Measurements from ENCODE around the gene ATF7. TPM values are rescaled to one million over a fixed set of nuclear protein-coding genes. Genes with fewer than 3 reads are reported as not detected.
A peak's percentile ranks its signal among the peaks of the same experiment; 100 is the strongest.

The ATF7 gene
- total and polyA plus RNA-seq, 9 of the 15 experiments (the other 6 are each of a cell fraction or from before 2014, with no cell fraction given): 10.6 to 30.4 (median 20.7) TPM

GRCh38 chr12:53500776-53501614 is 125.2 kb downstream of the ATF7 start, which contains the start of gene TARBP2 (continued):
- TF ChIP-seq, protein P1, sequence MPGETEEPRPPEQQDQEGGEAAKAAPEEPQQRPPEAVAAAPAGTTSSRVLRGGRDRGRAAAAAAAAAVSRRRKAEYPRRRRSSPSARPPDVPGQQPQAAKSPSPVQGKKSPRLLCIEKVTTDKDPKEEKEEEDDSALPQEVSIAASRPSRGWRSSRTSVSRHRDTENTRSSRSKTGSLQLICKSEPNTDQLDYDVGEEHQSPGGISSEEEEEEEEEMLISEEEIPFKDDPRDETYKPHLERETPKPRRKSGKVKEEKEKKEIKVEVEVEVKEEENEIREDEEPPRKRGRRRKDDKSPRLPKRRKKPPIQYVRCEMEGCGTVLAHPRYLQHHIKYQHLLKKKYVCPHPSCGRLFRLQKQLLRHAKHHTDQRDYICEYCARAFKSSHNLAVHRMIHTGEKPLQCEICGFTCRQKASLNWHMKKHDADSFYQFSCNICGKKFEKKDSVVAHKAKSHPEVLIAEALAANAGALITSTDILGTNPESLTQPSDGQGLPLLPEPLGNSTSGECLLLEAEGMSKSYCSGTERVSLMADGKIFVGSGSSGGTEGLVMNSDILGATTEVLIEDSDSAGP (CRISPR knock-in tag; IDR thresholded peaks at IDR 0.05): no peak
- TF ChIP-seq LCOR (CRISPR knock-in tag; IDR thresholded peaks at IDR 0.05) (no peak), ZNF507 (tag; conservative IDR thresholded peaks at IDR 0.05) (no peak), STAT5A (IDR thresholded peaks at IDR 0.05; ENCODE audit: borderline replicate concordance, low read length) (no peak), ZNF175 (CRISPR knock-in tag; IDR thresholded peaks at IDR 0.05; ENCODE audit: low read depth) (peak; percentile 91), ADNP (tag; IDR thresholded peaks at IDR 0.05) (no peak), PCBP2 (IDR thresholded peaks at IDR 0.05; ENCODE audit: low read depth, low read length, poor library complexity, severe bottlenecking) (no peak), PCBP1 (IDR thresholded peaks at IDR 0.05; ENCODE audit: low read depth, low read length, poor library complexity, severe bottlenecking) (peak; percentile 58), ZSCAN29 (IDR thresholded peaks at IDR 0.05) (no peak), C11orf30 (IDR thresholded peaks at IDR 0.05; ENCODE audit: low read depth) (peak; percentile 91), MYBL2 (IDR thresholded peaks at IDR 0.05; ENCODE audit: low read depth) (no peak), MYBL2 (CRISPR knock-in tag; IDR thresholded peaks at IDR 0.05; ENCODE audit: borderline replicate concordance) (no peak), UBTF (IDR thresholded peaks at IDR 0.05; ENCODE audit: borderline replicate concordance in 1 of 2, low read depth in 2 of 2, low read length in 2 of 2) (0 out of 4 replicates have a peak, but pooled peaks of 1 of the 2 experiments have one; percentile 28), TCF7 (IDR thresholded peaks at IDR 0.05; ENCODE audit: borderline replicate concordance) (peak; percentile 80; the same call in 1 of the 2 replicates), SNRNP70 (optimal IDR thresholded peaks at IDR 0.05; ENCODE audit: low read depth, low read length) (no peak)
- TF ChIP-seq, protein P2, sequence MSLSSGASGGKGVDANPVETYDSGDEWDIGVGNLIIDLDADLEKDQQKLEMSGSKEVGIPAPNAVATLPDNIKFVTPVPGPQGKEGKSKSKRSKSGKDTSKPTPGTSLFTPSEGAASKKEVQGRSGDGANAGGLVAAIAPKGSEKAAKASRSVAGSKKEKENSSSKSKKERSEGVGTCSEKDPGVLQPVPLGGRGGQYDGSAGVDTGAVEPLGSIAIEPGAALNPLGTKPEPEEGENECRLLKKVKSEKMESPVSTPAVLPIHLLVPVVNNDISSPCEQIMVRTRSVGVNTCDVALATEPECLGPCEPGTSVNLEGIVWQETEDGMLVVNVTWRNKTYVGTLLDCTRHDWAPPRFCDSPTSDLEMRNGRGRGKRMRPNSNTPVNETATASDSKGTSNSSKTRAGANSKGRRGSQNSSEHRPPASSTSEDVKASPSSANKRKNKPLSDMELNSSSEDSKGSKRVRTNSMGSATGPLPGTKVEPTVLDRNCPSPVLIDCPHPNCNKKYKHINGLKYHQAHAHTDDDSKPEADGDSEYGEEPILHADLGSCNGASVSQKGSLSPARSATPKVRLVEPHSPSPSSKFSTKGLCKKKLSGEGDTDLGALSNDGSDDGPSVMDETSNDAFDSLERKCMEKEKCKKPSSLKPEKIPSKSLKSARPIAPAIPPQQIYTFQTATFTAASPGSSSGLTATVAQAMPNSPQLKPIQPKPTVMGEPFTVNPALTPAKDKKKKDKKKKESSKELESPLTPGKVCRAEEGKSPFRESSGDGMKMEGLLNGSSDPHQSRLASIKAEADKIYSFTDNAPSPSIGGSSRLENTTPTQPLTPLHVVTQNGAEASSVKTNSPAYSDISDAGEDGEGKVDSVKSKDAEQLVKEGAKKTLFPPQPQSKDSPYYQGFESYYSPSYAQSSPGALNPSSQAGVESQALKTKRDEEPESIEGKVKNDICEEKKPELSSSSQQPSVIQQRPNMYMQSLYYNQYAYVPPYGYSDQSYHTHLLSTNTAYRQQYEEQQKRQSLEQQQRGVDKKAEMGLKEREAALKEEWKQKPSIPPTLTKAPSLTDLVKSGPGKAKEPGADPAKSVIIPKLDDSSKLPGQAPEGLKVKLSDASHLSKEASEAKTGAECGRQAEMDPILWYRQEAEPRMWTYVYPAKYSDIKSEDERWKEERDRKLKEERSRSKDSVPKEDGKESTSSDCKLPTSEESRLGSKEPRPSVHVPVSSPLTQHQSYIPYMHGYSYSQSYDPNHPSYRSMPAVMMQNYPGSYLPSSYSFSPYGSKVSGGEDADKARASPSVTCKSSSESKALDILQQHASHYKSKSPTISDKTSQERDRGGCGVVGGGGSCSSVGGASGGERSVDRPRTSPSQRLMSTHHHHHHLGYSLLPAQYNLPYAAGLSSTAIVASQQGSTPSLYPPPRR (CRISPR knock-in tag; IDR thresholded peaks at IDR 0.05; ENCODE audit: borderline replicate concordance): no peak
- TF ChIP-seq, protein P3, sequence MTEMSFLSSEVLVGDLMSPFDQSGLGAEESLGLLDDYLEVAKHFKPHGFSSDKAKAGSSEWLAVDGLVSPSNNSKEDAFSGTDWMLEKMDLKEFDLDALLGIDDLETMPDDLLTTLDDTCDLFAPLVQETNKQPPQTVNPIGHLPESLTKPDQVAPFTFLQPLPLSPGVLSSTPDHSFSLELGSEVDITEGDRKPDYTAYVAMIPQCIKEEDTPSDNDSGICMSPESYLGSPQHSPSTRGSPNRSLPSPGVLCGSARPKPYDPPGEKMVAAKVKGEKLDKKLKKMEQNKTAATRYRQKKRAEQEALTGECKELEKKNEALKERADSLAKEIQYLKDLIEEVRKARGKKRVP (CRISPR knock-in tag; IDR thresholded peaks at IDR 0.05): peak; percentile 73; the same call in 1 of the 2 replicates

All from K562 (cell line).